Activated CD4-positive, CD25-positive, alpha-beta regulatory T cell (primary cell): Measurements from ENCODE around the gene IPCEF1.
A peak's percentile ranks its signal among the peaks of the same experiment; 100 is the strongest.
"Not testable (repeated sequence)": the region's sequence is repeated elsewhere in the genome, so short reads cannot be mapped to it uniquely, and the experiment has no call there.

Source experiments
- DNase-seq, 4 experiments: peaks; one replicate each; lab custom pipeline; 2025; lab: John Stamatoyannopoulos, UW

The IPCEF1 gene

GRCh38 chr6:154246723-154247118 lies 109.9 kb downstream of the IPCEF1 start:
- no peak for DNase-seq

- no peak for DNase-seq
Observed at GRCh38 chr6:154245506-154245905, 111.1 kb downstream of the IPCEF1 start.

DNA sequence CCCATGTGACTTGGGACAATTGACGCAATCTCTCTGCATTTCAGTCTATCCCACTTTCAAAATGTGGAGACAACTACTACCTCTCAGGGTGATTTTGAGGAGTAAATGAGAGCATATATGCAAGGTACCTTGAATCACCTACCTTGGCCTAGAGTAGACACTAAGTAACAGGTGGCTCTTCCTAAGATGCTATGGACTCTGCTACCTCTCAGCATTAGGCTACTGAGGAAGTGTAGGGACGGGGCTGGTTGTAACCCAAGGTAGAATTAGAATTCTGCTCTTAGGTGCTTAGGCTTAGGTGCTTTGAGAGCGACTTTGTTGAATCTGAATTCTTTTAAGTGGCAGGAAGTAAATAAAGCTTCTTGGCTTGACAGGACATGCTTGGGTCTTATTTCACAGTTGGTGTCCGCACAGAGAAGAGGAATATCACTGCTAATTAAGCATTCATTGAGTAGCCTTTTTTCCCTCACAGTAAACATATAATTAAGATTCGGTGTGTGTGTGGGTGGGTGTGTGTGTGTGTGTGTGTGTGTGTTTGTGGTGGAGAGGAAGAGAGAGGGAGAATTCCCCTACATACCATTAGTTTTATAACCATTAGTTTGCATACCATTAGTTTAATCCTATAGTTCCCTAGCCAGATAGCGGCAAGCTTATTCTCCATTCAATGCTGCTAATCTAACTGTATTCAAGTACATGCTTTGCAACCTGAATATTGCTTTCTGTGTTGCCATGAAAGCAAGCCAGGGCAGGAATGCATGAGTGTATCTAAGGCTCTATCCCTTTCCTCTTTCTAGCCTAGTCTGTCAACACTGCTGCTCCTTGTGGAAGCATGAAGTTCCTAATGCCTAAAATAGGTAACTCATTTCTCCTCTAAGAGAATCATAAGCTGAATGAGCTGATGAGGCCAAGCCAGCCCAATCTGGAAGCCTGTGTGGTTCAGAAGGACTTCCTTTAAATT lies 112.5 kb downstream of the IPCEF1 start:
- no peak for DNase-seq

DNA sequence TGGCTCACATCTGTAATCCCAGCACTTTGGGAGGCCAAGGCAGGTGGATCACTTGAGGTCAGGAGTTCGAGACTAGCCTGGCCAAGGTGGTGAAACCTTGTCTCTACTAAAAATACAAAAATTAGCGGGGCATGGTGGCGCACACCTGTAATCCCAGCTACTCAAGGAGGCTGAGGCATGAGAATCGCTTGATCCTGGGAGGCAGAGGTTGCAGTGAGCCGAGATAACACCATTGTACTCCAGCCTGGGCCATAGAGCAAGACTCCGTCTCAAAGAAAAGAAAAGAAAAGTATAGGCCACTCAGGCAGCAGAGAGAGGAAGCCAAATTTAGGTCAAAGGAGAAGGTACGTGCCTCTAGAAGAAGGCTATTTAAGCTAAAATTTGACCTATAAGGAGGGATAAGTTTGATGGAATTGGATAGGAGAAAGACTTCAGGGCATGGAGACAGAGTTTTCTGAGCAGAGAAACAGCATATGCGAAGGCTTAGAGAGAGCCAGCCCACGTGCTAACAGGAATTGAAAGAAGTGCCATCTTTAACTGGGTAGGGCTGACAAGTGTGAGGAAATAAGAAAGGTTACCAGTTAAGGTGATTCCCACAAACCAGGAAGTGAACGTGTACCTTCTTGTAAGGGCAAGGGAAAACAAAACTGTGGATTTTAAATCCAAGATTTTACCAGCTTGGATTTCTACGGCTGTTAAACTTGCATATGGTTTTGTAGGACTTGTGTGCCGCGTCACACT lies 113.8 kb downstream of the IPCEF1 start:
- DNase-seq, result no peak

DNA sequence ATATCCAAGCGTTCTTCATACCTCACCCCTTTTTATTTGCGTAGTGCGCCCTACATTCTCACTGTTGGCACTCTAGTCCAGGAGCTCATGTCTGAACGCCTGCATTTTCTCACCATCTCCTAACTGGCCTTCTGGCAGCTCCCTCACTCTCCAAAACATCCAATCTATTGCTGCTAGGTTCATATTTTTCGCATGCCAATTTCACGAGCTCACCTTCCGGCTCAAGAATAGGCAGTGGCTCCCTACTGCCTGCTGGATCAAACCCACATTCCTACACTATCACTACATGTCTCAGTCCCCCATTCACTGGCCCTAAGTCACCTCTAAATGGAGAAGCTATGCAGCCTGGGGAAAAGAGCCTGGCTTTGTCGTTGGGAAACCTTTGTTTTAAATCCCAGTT lies 115.0 kb downstream of the IPCEF1 start:
- no peak for DNase-seq

- not testable (repeated sequence) for DNase-seq
Observed at GRCh38 chr6:154241061-154241460, 115.5 kb downstream of the IPCEF1 start.

GRCh38 chr6:154239392-154239791 lies 117.2 kb downstream of the IPCEF1 start:
- no peak for DNase-seq

DNA sequence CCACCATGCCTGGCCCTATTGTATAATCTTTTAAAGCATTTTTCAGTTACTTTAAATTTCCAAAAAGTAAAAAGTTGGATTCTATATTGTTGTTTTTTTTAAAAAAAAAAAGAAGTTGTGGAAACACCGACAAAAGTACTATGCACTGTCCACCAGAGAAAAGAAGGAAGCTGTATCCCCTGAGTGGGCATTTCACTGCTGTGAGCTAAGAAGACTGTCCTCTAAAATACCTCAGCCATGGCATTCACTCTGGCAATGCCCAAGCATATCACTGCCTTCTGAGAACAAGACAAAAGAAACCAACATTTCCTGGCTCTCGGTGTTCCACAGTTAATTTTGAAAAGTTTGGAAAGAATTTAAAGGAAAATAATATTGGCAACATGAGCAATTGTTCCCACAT lies 117.8 kb downstream of the IPCEF1 start:
- DNase-seq, result no peak

GRCh38 chr6:154236646-154237301 lies 119.8 kb downstream of the IPCEF1 start:
- DNase-seq, result no peak

- no peak for DNase-seq
Observed at GRCh38 chr6:154234019-154234772, 122.4 kb downstream of the IPCEF1 start.

DNA sequence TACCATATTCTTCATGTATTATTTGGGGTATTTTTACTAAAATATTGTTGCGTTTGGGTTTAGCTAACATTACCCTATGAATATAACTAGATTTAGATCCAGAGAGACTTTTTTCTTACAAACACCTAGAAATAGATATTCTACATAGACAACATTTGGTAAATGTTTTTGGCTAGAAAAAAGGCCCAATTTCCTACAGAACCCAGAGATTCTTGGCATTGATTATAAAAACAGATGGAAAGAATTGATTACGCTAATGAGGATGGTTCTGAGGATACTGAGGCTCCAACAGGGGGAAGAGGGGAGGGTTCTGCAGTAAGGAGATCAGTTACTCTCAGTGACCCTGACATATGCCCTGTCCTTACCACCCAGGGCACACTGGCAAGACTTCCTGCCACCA lies 123.2 kb downstream of the IPCEF1 start:
- no peak for DNase-seq

DNA sequence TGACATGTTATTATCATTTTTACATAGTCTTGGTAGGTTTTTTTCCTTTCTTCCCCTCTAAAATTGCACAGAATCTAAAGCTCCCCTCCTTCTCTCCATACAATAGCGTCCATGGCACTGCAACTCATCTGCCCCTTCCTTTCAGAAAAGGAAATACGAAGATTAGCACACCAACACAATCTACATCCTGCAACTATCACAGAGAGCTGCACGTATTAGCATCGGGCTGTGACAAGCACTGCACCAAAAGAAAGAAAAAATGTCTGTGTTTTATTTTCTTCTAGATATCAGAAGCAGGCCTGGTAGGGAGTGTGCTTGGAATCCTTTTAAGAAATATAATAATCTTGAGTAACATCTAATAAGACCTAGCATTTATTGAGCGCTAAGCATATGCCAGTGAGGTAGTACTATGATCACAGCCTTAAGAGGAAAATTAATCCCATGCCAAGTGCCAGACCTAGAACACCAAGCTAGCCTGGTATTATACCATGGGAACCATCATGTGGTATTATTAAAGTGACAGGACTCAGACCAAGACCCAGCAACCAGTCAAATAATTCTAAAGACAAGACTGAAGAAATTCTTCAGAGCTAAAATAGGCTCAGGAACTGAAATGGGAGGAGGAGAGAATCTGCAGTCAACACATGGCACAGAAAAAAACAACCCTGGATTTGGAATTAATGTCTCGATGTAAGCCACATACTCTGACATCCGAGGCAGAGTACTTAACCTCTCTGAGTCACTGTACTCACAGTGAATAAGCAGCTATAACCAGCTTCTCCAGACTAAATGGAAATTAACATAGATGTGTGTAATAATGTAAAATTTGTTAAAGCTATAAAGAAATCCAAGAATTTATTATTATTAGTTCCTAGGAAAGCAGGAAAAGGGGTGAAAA lies 124.3 kb downstream of the IPCEF1 start:
- DNase-seq, result no peak

DNA sequence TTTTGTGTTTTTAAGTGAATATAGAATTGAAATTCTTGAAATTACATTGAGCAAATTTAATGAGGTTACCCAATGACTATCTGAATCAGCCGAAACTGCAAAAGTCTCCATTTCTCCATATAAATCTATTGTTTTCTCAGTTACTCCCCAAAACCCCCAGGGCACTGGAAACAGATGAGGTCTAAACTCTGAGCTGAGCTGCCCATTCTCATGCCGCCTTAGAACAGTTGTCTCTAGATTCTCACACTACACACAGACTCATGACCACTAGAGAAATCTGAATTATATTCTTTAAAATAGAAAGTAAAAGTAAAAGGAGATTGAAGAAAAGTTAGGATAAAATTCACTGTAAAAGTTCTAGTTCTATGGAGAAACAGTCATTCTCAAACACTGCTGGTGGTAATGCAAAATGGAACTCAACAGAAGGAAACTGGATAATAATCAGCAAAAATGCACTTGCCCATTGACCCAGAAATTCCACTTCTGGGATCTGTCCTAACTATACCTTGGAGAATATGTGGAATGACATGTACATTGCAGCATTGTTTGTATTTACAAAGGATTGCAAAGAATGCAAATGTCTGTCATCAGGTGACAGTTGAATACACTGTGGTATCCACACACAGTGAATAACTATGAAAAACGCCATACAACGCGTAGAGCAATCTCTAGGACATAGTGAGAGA lies 125.5 kb downstream of the IPCEF1 start:
- no peak for DNase-seq

DNA sequence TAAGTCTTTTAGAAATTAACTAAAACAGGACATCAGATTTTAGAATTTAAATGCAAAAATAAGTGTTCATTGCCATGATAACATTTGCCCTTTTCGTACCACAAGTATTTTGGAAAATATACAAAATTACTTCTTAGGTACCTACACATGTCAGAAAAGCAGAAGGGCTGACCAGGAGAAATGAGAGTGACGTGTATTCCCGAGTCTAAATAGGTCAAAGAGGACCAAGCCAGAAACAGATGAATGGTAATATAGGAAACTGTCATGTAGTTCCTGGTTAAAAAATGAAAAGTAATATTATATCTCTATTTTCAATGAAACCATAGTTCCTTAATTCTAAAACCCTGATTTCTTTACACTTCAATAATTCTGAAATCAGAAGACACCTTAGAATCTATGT lies 126.2 kb downstream of the IPCEF1 start:
- no peak for DNase-seq

DNA sequence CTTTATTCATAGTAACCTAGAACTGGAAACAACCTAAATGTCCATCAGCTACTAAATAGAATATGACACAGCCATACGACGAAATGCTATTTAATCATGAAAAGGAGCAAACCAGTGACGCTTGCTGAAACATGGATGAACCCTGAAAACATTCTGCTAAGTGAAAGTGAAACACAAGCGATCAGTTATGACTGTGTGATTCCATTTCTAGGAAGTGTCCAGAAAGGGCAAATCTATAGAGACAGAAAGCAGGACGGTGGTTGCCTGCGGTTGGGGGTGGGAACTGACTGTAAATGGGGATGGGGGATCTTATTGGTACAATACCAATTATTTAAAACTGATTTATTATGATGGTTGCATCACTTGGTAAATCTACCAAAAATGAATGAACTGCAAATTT lies 126.8 kb downstream of the IPCEF1 start:
- DNase-seq, result peak in 2 of 4 experiments; percentile 25 to 40

DNA sequence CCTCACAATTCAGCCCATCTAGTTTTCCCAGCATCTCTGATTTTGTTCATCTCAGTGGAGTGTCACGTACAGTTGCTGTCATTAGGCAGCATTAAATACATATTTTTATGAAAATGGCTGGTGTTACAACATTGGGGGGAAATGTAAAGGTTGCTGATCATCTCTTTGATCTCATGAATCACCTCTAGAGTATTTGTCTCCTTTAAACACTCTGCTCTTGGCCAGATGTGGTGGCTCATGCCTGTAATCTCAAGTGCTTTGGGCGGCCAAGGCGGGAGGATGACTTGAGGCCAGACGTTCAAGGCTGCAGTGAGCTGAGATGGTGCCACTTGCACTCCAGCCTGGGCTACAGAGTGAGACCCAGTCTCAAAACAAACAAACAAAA lies 128.1 kb downstream of the IPCEF1 start:
- DNase-seq, result no peak

- no peak for DNase-seq
Observed at GRCh38 chr6:154227862-154228520, 128.6 kb downstream of the IPCEF1 start.

- no peak for DNase-seq
Observed at GRCh38 chr6:154226461-154226860, 130.1 kb downstream of the IPCEF1 start.

- no peak for DNase-seq
Observed at GRCh38 chr6:154223296-154223695, 133.3 kb downstream of the IPCEF1 start.

- no peak for DNase-seq
Observed at GRCh38 chr6:154222716-154223115, 133.9 kb downstream of the IPCEF1 start.
